Hepatocyte (in vitro differentiated cells): Measurements from ENCODE around the gene CACNA1C. TPM values are rescaled to one million over a fixed set of nuclear protein-coding genes. Genes with fewer than 3 reads are reported as not detected.

Source experiments
- DNase-seq: peaks from one replicate; pipeline ENCODE4 v3.0.0-alpha.2; 2016; ENCODE audit warnings: low spot score
- H2AFZ ChIP-seq: fragments of 200-600 bp; sonication (generic); 2 replicates; pipeline ENCODE4 v1.6.0; 2016; ENCODE audit warnings: antibody characterized with exemption, mild to moderate bottlenecking
- H3K27ac ChIP-seq: fragments of 200-600 bp; sonication (generic); 2 replicates; pipeline ENCODE4 v1.5.1; 2016; ENCODE audit warnings: mild to moderate bottlenecking
- H3K27me3 ChIP-seq: fragments of 200-600 bp; sonication (generic); 2 replicates; pipeline ENCODE4 v1.6.1; 2016
- H3K36me3 ChIP-seq: fragments of 200-600 bp; sonication (generic); replicated peaks from 2 replicates; pipeline ENCODE4 v1.5.1; 2016; ENCODE audit warnings: low read depth; ENCODE audit not compliant: insufficient read depth
- H3K4me1 ChIP-seq: fragments of 200-600 bp; sonication (generic); 2 replicates; pipeline ENCODE4 v1.5.1; 2016; ENCODE audit warnings: mild to moderate bottlenecking, moderate library complexity; ENCODE audit not compliant: insufficient read depth
- H3K4me2 ChIP-seq: fragments of 200-600 bp; sonication (generic); 2 replicates; pipeline ENCODE4 v1.6.0; 2016
- H3K4me3 ChIP-seq: fragments of 200-600 bp; sonication (generic); 2 replicates; pipeline ENCODE4 v1.5.1; 2016; ENCODE audit warnings: mild to moderate bottlenecking
- H3K79me2 ChIP-seq: fragments of 200-600 bp; sonication (generic); 2 replicates; pipeline ENCODE4 v1.6.0; 2017; ENCODE audit warnings: mild to moderate bottlenecking
- H3K9me2 ChIP-seq: fragments of 200-600 bp; sonication (generic); replicated peaks from 2 replicates; pipeline ENCODE4 v1.6.0; 2017; ENCODE audit warnings: mild to moderate bottlenecking; ENCODE audit not compliant: insufficient read depth
- H3K9me3 ChIP-seq: fragments of 200-600 bp; sonication (generic); 2 replicates; pipeline ENCODE4 v1.5.1; 2016; ENCODE audit warnings: low read depth, mild to moderate bottlenecking
- H4K20me1 ChIP-seq: fragments of 200-600 bp; sonication (generic); 2 replicates; pipeline ENCODE4 v1.6.0; 2016; ENCODE audit warnings: mild to moderate bottlenecking; ENCODE audit not compliant: insufficient read depth, poor library complexity, severe bottlenecking
- EZH2 ChIP-seq: fragments of 200-600 bp; sonication (generic); IDR thresholded peaks from 2 replicates; pipeline ENCODE4 v1.6.1; 2016; ENCODE audit warnings: antibody characterized with exemption, mild to moderate bottlenecking, borderline replicate concordance
- EZH2phosphoT487 ChIP-seq: fragments of 200-600 bp; sonication (generic); IDR thresholded peaks from one replicate; pipeline ENCODE4 v1.6.1; 2018; ENCODE audit warnings: antibody characterized with exemption, mild to moderate bottlenecking, low read depth, moderate library complexity; ENCODE audit not compliant: unreplicated experiment, severe bottlenecking
- WGBS: methylation state at CpG from one replicate; pipeline ENCODE4 v1.1.6; 2016; ENCODE audit warnings: low lambda C conversion rate; ENCODE audit errors: missing lambda C conversion rate; 5-methylcytosine and 5-hydroxymethylcytosine counted together
- polyA plus RNA-seq: library from polyadenylated mRNA; unstranded; fragments of >200 nt; fragmentation: Nextera tagmentation; extraction: Ambion mirVana; gene quantifications from 2 replicates; pipeline ENCODE4 v1.2.1, GENCODE V29; 2016
- total RNA-seq: library from RNA; depleted of rRNA; stranded (reverse); fragments of >200 nt; gene quantifications from 2 replicates; pipeline ENCODE4 v1.2.3, GENCODE V29; 2014
- TF ChIP-seq, protein P1 (sequence below): fragments of 200-600 bp; sonication (generic); IDR thresholded peaks from 2 replicates; pipeline ENCODE4 v1.5.1; 2016; ENCODE audit warnings: antibody characterized with exemption, mild to moderate bottlenecking; ENCODE audit not compliant: poor library complexity

The CACNA1C gene
- total and polyA plus RNA-seq, 2 experiments from 2014 or later, result 3.2 to 4.0 TPM

DNA sequence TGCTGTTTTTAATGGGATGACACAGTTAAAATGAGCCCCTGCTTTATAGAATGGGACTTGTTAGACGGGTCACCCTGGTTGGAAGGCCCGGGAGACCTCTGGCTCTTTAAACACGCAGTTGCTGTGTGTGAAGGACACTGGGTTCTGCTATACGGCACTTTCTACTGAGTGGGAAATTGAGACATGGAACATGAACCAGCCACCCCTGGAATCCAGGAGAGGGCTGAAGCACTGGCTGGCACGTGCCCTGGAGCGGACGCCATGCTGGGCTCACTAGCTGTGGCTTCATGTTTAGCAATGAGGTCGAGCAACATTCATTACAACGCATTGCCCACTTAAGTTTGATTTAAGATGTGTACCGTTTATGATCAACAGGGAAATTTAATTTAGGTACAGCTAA, 23.9 kb downstream of the CACNA1C start:
- Histone ChIP-seq H3K27ac (peak overlapping the region; percentile 37), H4K20me1 (no peaks in the 10 kb centered on the region), H3K9me2 (no peaks in the 10 kb centered on the region), H3K4me3 (no peak overlapping the region), H3K27me3 (no peaks in the 10 kb centered on the region), H3K36me3 (no peaks in the 10 kb centered on the region), H3K9me3 (no peaks in the 10 kb centered on the region), H2AFZ (no peak overlapping the region), H3K79me2 (no peaks in the 10 kb centered on the region), H3K4me1 (no peaks in the 10 kb centered on the region), H3K4me2 (no peak overlapping the region)
- no peak for DNase-seq
- WGBS, result 86% methylated on average over 10 of the region's 10 CpGs
- TF ChIP-seq, protein P1, sequence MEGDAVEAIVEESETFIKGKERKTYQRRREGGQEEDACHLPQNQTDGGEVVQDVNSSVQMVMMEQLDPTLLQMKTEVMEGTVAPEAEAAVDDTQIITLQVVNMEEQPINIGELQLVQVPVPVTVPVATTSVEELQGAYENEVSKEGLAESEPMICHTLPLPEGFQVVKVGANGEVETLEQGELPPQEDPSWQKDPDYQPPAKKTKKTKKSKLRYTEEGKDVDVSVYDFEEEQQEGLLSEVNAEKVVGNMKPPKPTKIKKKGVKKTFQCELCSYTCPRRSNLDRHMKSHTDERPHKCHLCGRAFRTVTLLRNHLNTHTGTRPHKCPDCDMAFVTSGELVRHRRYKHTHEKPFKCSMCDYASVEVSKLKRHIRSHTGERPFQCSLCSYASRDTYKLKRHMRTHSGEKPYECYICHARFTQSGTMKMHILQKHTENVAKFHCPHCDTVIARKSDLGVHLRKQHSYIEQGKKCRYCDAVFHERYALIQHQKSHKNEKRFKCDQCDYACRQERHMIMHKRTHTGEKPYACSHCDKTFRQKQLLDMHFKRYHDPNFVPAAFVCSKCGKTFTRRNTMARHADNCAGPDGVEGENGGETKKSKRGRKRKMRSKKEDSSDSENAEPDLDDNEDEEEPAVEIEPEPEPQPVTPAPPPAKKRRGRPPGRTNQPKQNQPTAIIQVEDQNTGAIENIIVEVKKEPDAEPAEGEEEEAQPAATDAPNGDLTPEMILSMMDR, result no peak
- TF ChIP-seq EZH2phosphoT487, result no peak
- TF ChIP-seq EZH2, result no peak

DNA sequence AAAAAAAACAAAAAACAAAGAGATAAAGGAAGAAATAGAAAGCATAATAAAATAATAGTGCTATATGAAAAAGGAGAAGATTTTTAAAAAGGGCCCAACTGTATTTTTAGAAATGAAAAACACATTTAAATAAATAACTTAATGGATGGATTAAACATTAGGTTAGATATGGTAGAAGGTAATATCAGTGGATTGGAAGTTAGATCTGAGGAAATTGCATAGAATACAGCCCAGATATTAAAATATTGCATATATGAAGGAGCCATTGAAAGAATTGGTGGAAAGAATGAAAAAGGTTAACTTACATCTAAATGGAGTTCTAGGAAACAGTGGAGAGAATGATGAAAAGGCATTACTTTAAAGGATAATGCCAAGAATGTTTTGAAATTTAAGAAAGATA, 27.8 kb downstream of the CACNA1C start:
- Histone ChIP-seq H4K20me1 (no peaks in the 10 kb centered on the region), H2AFZ (no peak overlapping the region), H3K27ac (no peak overlapping the region), H3K4me2 (no peak overlapping the region), H3K4me3 (no peak overlapping the region), H3K79me2 (no peaks in the 10 kb centered on the region), H3K36me3 (no peaks in the 10 kb centered on the region), H3K4me1 (no peaks in the 10 kb centered on the region), H3K9me2 (no peaks in the 10 kb centered on the region), H3K27me3 (no peaks in the 10 kb centered on the region), H3K9me3 (no peaks in the 10 kb centered on the region)
- no peak for DNase-seq
- TF ChIP-seq, protein P1, result no peak
- no peak for TF ChIP-seq EZH2
- TF ChIP-seq EZH2phosphoT487, result no peak

DNA sequence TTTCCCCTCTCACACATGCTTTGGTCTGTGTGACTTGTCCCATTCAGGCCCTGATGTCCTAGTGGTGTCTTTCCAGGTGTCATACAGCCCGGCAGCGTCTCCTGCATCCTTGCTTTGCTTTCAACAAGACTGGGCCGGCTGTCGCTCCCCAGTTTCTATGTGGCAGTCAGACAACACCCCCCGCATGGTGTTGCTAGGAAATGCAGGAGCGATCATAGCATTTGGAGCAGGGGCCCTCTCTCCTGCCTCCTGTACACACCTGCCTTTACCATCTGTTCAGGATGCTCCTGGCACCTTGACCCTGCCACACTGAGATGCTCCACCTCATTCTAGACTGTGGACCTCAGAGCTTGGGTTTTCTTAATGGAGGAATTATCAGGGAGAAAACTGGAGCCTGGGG, 29.5 kb downstream of the CACNA1C start:
- TF ChIP-seq, protein P1, result no peak
- TF ChIP-seq EZH2 (no peak), EZH2phosphoT487 (no peak)
- H3K4me2 ChIP-seq, result no peak overlapping the region
- no peaks in the 10 kb centered on the region for H3K9me2 ChIP-seq
- no peaks in the 10 kb centered on the region for H3K79me2 ChIP-seq
- no peaks in the 10 kb centered on the region for H3K4me1 ChIP-seq
- no peaks in the 10 kb centered on the region for H3K27me3 ChIP-seq
- H3K9me3 ChIP-seq, result no peaks in the 10 kb centered on the region
- H4K20me1 ChIP-seq, result no peaks in the 10 kb centered on the region
- 92% methylated on average over 6 of the region's 6 CpGs for WGBS
- DNase-seq, result no peak
- H3K27ac ChIP-seq, result no peak overlapping the region
- no peaks in the 10 kb centered on the region for H3K36me3 ChIP-seq
- H2AFZ ChIP-seq, result no peak overlapping the region
- H3K4me3 ChIP-seq, result no peak overlapping the region

DNA sequence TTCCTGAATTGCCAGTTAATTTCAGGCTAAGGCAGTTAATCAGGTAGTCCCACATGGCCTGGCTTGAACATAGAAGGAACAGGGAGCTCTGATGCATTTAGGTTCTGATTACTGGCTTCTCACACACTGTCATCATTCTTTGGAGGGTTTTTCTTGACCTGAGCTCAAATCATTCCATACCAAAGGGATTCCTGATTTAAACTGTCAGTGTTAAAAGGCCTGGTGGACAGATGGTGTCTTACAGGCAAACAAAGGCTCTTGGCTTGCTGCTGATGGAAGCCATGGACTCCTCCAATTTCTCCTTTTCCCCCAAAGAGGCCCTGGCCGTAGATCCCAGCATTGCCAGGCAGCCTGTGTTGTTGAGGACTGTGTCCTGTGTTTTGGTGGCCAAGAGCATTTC, 30.2 kb downstream of the CACNA1C start:
- no peaks in the 10 kb centered on the region for H3K9me2 ChIP-seq
- no peak overlapping the region for H3K4me2 ChIP-seq
- H2AFZ ChIP-seq, result no peak overlapping the region
- no peaks in the 10 kb centered on the region for H3K9me3 ChIP-seq
- H3K27me3 ChIP-seq, result no peaks in the 10 kb centered on the region
- H3K4me3 ChIP-seq, result no peak overlapping the region
- H3K79me2 ChIP-seq, result no peaks in the 10 kb centered on the region
- no peak overlapping the region for H3K27ac ChIP-seq
- no peaks in the 10 kb centered on the region for H3K4me1 ChIP-seq
- TF ChIP-seq, protein P1, result no peak
- TF ChIP-seq EZH2phosphoT487 (no peak), EZH2 (no peak)
- no peaks in the 10 kb centered on the region for H3K36me3 ChIP-seq
- no peaks in the 10 kb centered on the region for H4K20me1 ChIP-seq
- DNase-seq, result no peak
- WGBS, result 71% methylated on average over 1 of the region's 1 CpG
